Endodermal cell (in vitro differentiated cells): ENCODE data around the gene FER. TPM values are rescaled to one million over a fixed set of nuclear protein-coding genes. Genes with fewer than 3 reads are reported as not detected.

Experiments
- DNase-seq: peaks from one replicate; pipeline ENCODE4 v3.0.0-alpha.2; 2017
- H3K27ac ChIP-seq: 2 replicates; pipeline ENCODE4 v1.5.1; 2013; ENCODE audit warnings: mild to moderate bottlenecking, low read depth, low read length, moderate library complexity
- H3K27me3 ChIP-seq: 2 replicates; pipeline ENCODE4 v1.6.1; 2013; ENCODE audit warnings: mild to moderate bottlenecking, low read length, moderate library complexity; ENCODE audit not compliant: insufficient read depth, control insufficient read depth, poor library complexity, severe bottlenecking
- H3K36me3 ChIP-seq: 2 replicates; pipeline ENCODE4 v1.7.0; 2013; ENCODE audit warnings: mild to moderate bottlenecking, low read length, moderate library complexity; ENCODE audit not compliant: control insufficient read depth, insufficient read depth
- H3K4me1 ChIP-seq: one replicate; pipeline ENCODE4 v1.7.0; 2013; ENCODE audit warnings: low read length; ENCODE audit not compliant: control insufficient read depth, insufficient read depth
- H3K4me3 ChIP-seq: 2 replicates; pipeline ENCODE4 v1.5.1; 2013; ENCODE audit warnings: mild to moderate bottlenecking, low read length, moderate library complexity
- H3K9ac ChIP-seq: 2 replicates; pipeline ENCODE4 v1.6.1; 2013; ENCODE audit warnings: mild to moderate bottlenecking, low read length, moderate library complexity; ENCODE audit not compliant: poor library complexity, severe bottlenecking; ENCODE audit errors: extremely low read depth
- H3K9me3 ChIP-seq: 2 replicates; pipeline ENCODE4 v1.6.1; 2013; ENCODE audit warnings: mild to moderate bottlenecking, low read length, moderate library complexity; ENCODE audit not compliant: control insufficient read depth
- H3K27ac Mint-ChIP-seq: 2 replicates; pipeline ENCODE4 v1.8.0; 2020; ENCODE audit warnings: mixed read lengths
- H3K27me3 Mint-ChIP-seq: 2 replicates; pipeline ENCODE4 v1.8.0; 2021; ENCODE audit warnings: mild to moderate bottlenecking, mixed read lengths; ENCODE audit not compliant: insufficient read depth
- H3K36me3 Mint-ChIP-seq: 2 replicates; pipeline ENCODE4 v1.8.0; 2020; ENCODE audit warnings: low read depth, mixed read lengths
- H3K4me1 Mint-ChIP-seq: 2 replicates; pipeline ENCODE4 v1.8.0; 2020; ENCODE audit warnings: mixed read lengths
- H3K4me3 Mint-ChIP-seq: 2 replicates; pipeline ENCODE4 v1.8.0; 2020; ENCODE audit warnings: mild to moderate bottlenecking, moderate library complexity, mixed read lengths
- H3K9me3 Mint-ChIP-seq: 2 replicates; pipeline ENCODE4 v1.8.0; 2020; ENCODE audit warnings: mild to moderate bottlenecking, mixed read lengths
- WGBS, 2 experiments: methylation state at CpG; one replicate each; pipeline versions ENCODE4 v1.1.5 to v1.1.7; 2013; ENCODE audit warnings: missing lambda C conversion rate in 2 of 2, mixed read lengths in 1 of 2; ENCODE audit not compliant: insufficient coverage in 1 of 2, insufficient read length in 1 of 2; 5-methylcytosine and 5-hydroxymethylcytosine counted together
- total RNA-seq, 2 donors: library from RNA; stranded (reverse); fragmentation: NEBNext Ultra II Directional in 1 of 2; extraction: Animal tissue kit (Norgen Biotek cat#: 25700) in 1 of 2; gene quantifications; 2 replicates in 1 of 2; 3 replicates in 1 of 2; pipeline ENCODE4 v1.2.1, GENCODE V29; 2021
- TF ChIP-seq, protein P1 (sequence below): fragments of 200-600 bp; sonication (generic); conservative IDR thresholded peaks from 2 replicates; pipeline ENCODE4 v1.5.0; 2021; ENCODE audit warnings: antibody characterized with exemption, mild to moderate bottlenecking

The FER gene
- total RNA-seq, 2 donors from 2014 or later, result 24.5 to 26.8 TPM

GRCh38 chr5:109126481-109126880 lies 378.8 kb downstream of the FER start:
- H3K27ac ChIP-seq, result no peak overlapping the region
- Mint-ChIP-seq H3K9me3 (peaks cover 4% of the 10 kb centered on the region), H3K36me3 (peaks cover 4% of the 10 kb centered on the region), H3K4me3 (no peak overlapping the region), H3K27ac (no peak overlapping the region), H3K27me3 (no peaks in the 10 kb centered on the region), H3K4me1 (no peaks in the 10 kb centered on the region)
- no peaks in the 10 kb centered on the region for H3K36me3 ChIP-seq
- TF ChIP-seq, protein P1, sequence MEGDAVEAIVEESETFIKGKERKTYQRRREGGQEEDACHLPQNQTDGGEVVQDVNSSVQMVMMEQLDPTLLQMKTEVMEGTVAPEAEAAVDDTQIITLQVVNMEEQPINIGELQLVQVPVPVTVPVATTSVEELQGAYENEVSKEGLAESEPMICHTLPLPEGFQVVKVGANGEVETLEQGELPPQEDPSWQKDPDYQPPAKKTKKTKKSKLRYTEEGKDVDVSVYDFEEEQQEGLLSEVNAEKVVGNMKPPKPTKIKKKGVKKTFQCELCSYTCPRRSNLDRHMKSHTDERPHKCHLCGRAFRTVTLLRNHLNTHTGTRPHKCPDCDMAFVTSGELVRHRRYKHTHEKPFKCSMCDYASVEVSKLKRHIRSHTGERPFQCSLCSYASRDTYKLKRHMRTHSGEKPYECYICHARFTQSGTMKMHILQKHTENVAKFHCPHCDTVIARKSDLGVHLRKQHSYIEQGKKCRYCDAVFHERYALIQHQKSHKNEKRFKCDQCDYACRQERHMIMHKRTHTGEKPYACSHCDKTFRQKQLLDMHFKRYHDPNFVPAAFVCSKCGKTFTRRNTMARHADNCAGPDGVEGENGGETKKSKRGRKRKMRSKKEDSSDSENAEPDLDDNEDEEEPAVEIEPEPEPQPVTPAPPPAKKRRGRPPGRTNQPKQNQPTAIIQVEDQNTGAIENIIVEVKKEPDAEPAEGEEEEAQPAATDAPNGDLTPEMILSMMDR, result no peak
- no peak for DNase-seq
- no peaks in the 10 kb centered on the region for H3K4me1 ChIP-seq
- H3K4me3 ChIP-seq, result no peak overlapping the region
- no peaks in the 10 kb centered on the region for H3K27me3 ChIP-seq
- H3K9me3 ChIP-seq, result no peaks in the 10 kb centered on the region
- WGBS, 2 experiments, result 100% methylated on average over 1 of the region's 1 CpG; no CpG with 5 or more reads in 1 of the 2 experiments
- H3K9ac ChIP-seq, result no peak overlapping the region

DNA sequence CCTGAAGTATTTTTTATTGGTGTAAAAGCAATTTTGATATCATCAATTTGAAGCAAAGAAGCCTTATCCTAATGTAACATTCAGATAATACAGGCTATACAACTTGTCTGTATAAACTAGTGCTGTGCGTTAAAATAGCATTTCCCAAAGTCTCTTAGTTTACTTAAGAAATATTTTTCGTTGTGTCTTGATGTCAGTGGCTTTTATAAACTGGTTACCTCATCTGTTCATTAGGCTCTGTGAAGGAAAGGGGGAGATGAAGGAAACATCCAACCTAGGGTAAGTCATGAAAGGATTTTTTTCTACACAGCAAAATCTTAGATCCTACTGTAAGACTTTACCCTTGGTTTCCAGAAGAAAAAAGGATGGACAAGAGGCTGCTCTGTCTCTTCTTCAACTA lies 389.2 kb downstream of the FER start:
- no peak for DNase-seq
- Histone ChIP-seq H3K4me1 (no peaks in the 10 kb centered on the region), H3K27me3 (no peaks in the 10 kb centered on the region), H3K27ac (no peak overlapping the region), H3K36me3 (no peaks in the 10 kb centered on the region), H3K9ac (no peak overlapping the region), H3K9me3 (no peaks in the 10 kb centered on the region), H3K4me3 (no peak overlapping the region)
- Mint-ChIP-seq H3K4me1 (peaks cover 1% of the 10 kb centered on the region), H3K27ac (no peak overlapping the region), H3K4me3 (no peak overlapping the region), H3K9me3 (no peaks in the 10 kb centered on the region), H3K27me3 (no peaks in the 10 kb centered on the region), H3K36me3 (no peaks in the 10 kb centered on the region)
- 93% methylated on average over 2 of the region's 2 CpGs; no CpG with 5 or more reads in 1 of the 2 experiments for WGBS, 2 experiments
- TF ChIP-seq, protein P1, result no peak

DNA sequence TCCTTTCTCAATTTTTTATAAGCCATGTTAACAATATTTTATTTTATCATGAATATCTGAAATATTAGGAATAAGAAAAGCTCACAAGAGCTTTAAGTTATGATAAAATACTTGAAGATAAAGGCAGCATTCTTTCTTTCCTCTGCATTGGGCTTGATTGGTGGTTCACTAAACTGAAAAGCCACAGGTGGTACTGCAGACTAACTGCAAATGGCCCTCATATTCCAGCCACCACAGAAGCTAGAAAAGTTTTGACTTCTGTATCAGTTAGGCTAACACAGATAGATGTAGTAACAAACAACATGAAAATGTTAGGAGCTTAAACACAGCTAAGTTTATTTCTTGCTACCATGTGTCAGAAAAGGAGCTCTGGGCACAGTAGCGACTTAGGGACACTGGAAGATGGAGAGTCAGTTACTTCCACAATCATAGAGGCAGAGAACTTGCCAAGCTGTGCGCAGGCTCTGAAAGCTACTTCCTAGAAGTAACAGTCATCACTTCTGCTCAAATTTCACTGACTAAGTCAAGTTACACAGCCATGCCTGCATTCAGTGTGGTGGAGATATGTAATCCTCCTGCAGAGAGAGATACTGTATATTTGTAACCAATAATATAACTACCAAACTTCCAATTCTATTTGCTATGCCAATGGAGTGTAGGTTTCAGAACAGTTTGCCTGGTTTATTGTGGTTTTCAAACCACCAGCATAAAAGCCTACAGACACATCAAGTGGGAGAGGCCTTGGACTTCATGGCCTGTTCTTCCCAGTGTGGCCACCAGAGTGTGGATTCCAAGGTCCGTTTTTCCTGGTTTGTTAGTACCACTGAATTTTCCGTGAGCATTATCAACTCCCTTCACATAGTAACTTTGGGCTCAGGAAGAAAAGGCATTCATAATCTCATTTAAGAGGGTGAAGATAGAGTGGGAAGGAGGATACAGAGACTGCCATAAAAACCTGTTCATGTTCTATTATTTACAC lies 393.8 kb downstream of the FER start:
- Histone ChIP-seq H3K9ac (no peak overlapping the region), H3K9me3 (no peaks in the 10 kb centered on the region), H3K4me1 (no peaks in the 10 kb centered on the region), H3K27ac (no peak overlapping the region), H3K4me3 (no peak overlapping the region), H3K27me3 (no peaks in the 10 kb centered on the region), H3K36me3 (no peaks in the 10 kb centered on the region)
- Mint-ChIP-seq H3K9me3 (no peaks in the 10 kb centered on the region), H3K4me1 (no peaks in the 10 kb centered on the region), H3K4me3 (no peak overlapping the region), H3K27ac (no peak overlapping the region), H3K27me3 (no peaks in the 10 kb centered on the region), H3K36me3 (no peaks in the 10 kb centered on the region)
- DNase-seq, result peak; percentile 54
- WGBS, 2 experiments, result 81 to 100% methylated on average over 1 to 4 of the region's 4 CpGs
- TF ChIP-seq, protein P1, result peak; percentile 66
